ENCODE measurements around the gene GJD2.
A peak's percentile ranks its signal among the peaks of the same experiment; 100 is the strongest.

Gene GJD2

GRCh38 chr15:34773013-34773412, 18.2 kb upstream of the GJD2 start:
- Histone ChIP-seq H3K36me3 (ENCODE audit: control insufficient read depth in 2 of 2, insufficient read depth in 2 of 2, low read length in 2 of 2) (no peaks in the 10 kb centered on the region), H3K9me3 (ENCODE audit: control insufficient read depth in 2 of 2, low read length in 2 of 2) (no peaks in the 10 kb centered on the region), H3K27ac (ENCODE audit: low read length) (no peak overlapping the region), H3K4me3 (ENCODE audit: low read length in 2 of 2) (no peak overlapping the region), H3K4me1 (ENCODE audit: control insufficient read depth, insufficient read depth, low read length) (no peaks in the 10 kb centered on the region), H3K27me3 (ENCODE audit: control insufficient read depth in 1 of 2, insufficient read depth in 2 of 2, low read length in 2 of 2) (peaks cover 0 to 2% of the 10 kb centered on the region in 2 donors), H3K9ac (ENCODE audit: low read length in 2 of 2) (no peak overlapping the region)

GRCh38 chr15:34772312-34772711, 17.5 kb upstream of the GJD2 start:
- peaks cover 0 to 2% of the 10 kb centered on the region in 2 donors for H3K27me3 ChIP-seq (ENCODE audit: control insufficient read depth in 1 of 2, insufficient read depth in 2 of 2, low read length in 2 of 2)
- no peak overlapping the region for H3K4me3 ChIP-seq (ENCODE audit: low read length in 2 of 2)
- no peaks in the 10 kb centered on the region for H3K36me3 ChIP-seq (ENCODE audit: control insufficient read depth in 2 of 2, insufficient read depth in 2 of 2, low read length in 2 of 2)
- no peaks in the 10 kb centered on the region for H3K4me1 ChIP-seq (ENCODE audit: control insufficient read depth, insufficient read depth, low read length)
- H3K27ac ChIP-seq (ENCODE audit: low read length): no peak overlapping the region
- no peaks in the 10 kb centered on the region for H3K9me3 ChIP-seq (ENCODE audit: control insufficient read depth in 2 of 2, low read length in 2 of 2)
- H3K9ac ChIP-seq (ENCODE audit: low read length in 2 of 2): no peak overlapping the region

GRCh38 chr15:34769711-34770110, 14.9 kb upstream of the GJD2 start:
- no peaks in the 10 kb centered on the region for H3K9me3 ChIP-seq (ENCODE audit: control insufficient read depth in 2 of 2, low read length in 2 of 2)
- no peaks in the 10 kb centered on the region for H3K4me1 ChIP-seq (ENCODE audit: control insufficient read depth, insufficient read depth, low read length)
- no peaks in the 10 kb centered on the region for H3K36me3 ChIP-seq (ENCODE audit: control insufficient read depth in 2 of 2, insufficient read depth in 2 of 2, low read length in 2 of 2)
- peaks cover 0 to 2% of the 10 kb centered on the region in 2 donors for H3K27me3 ChIP-seq (ENCODE audit: control insufficient read depth in 1 of 2, insufficient read depth in 2 of 2, low read length in 2 of 2)
- H3K27ac ChIP-seq (ENCODE audit: low read length): no peak overlapping the region
- no peak overlapping the region for H3K4me3 ChIP-seq (ENCODE audit: low read length in 2 of 2)
- no peak overlapping the region for H3K9ac ChIP-seq (ENCODE audit: low read length in 2 of 2)

GRCh38 chr15:34768530-34768929, 13.7 kb upstream of the GJD2 start:
- Histone ChIP-seq H3K27me3 (ENCODE audit: control insufficient read depth in 1 of 2, insufficient read depth in 2 of 2, low read length in 2 of 2) (peaks cover 0 to 2% of the 10 kb centered on the region in 2 donors), H3K9me3 (ENCODE audit: control insufficient read depth in 2 of 2, low read length in 2 of 2) (no peaks in the 10 kb centered on the region), H3K9ac (ENCODE audit: low read length in 2 of 2) (no peak overlapping the region), H3K27ac (ENCODE audit: low read length) (no peak overlapping the region), H3K36me3 (ENCODE audit: control insufficient read depth in 2 of 2, insufficient read depth in 2 of 2, low read length in 2 of 2) (no peaks in the 10 kb centered on the region), H3K4me1 (ENCODE audit: control insufficient read depth, insufficient read depth, low read length) (no peaks in the 10 kb centered on the region), H3K4me3 (ENCODE audit: low read length in 2 of 2) (no peak overlapping the region)

GRCh38 chr15:34765741-34766140, 10.9 kb upstream of the GJD2 start:
- Histone ChIP-seq H3K27ac (ENCODE audit: low read length) (no peak overlapping the region), H3K4me1 (ENCODE audit: control insufficient read depth, insufficient read depth, low read length) (no peaks in the 10 kb centered on the region), H3K9me3 (ENCODE audit: control insufficient read depth in 2 of 2, low read length in 2 of 2) (no peaks in the 10 kb centered on the region), H3K27me3 (ENCODE audit: control insufficient read depth in 1 of 2, insufficient read depth in 2 of 2, low read length in 2 of 2) (peaks cover 0 to 2% of the 10 kb centered on the region in 2 donors), H3K36me3 (ENCODE audit: control insufficient read depth in 2 of 2, insufficient read depth in 2 of 2, low read length in 2 of 2) (no peaks in the 10 kb centered on the region), H3K9ac (ENCODE audit: low read length in 2 of 2) (no peak overlapping the region), H3K4me3 (ENCODE audit: low read length in 2 of 2) (no peak overlapping the region)

- no peak overlapping the region for H3K4me3 ChIP-seq (ENCODE audit: low read length in 2 of 2)
- no peaks in the 10 kb centered on the region for H3K4me1 ChIP-seq (ENCODE audit: control insufficient read depth, insufficient read depth, low read length)
- peaks cover 0 to 4% of the 10 kb centered on the region in 2 donors for H3K27me3 ChIP-seq (ENCODE audit: control insufficient read depth in 1 of 2, insufficient read depth in 2 of 2, low read length in 2 of 2)
- H3K36me3 ChIP-seq (ENCODE audit: control insufficient read depth in 2 of 2, insufficient read depth in 2 of 2, low read length in 2 of 2): no peaks in the 10 kb centered on the region
- no peak overlapping the region for H3K27ac ChIP-seq (ENCODE audit: low read length)
- no peaks in the 10 kb centered on the region for H3K9me3 ChIP-seq (ENCODE audit: control insufficient read depth in 2 of 2, low read length in 2 of 2)
- H3K9ac ChIP-seq (ENCODE audit: low read length in 2 of 2): no peak overlapping the region
Observed at GRCh38 chr15:34760909-34761308, 6.1 kb upstream of the GJD2 start.

- Histone ChIP-seq H3K4me3 (ENCODE audit: low read length in 2 of 2) (no peak overlapping the region), H3K9ac (ENCODE audit: low read length in 2 of 2) (no peak overlapping the region), H3K36me3 (ENCODE audit: control insufficient read depth in 2 of 2, insufficient read depth in 2 of 2, low read length in 2 of 2) (no peaks in the 10 kb centered on the region), H3K27ac (ENCODE audit: low read length) (no peak overlapping the region), H3K9me3 (ENCODE audit: control insufficient read depth in 2 of 2, low read length in 2 of 2) (no peaks in the 10 kb centered on the region), H3K4me1 (ENCODE audit: control insufficient read depth, insufficient read depth, low read length) (peaks cover under 1% of the 10 kb centered on the region), H3K27me3 (ENCODE audit: control insufficient read depth in 1 of 2, insufficient read depth in 2 of 2, low read length in 2 of 2) (peaks cover 8 to 13% of the 10 kb centered on the region in 2 donors)
Observed at GRCh38 chr15:34759992-34760391, 5.2 kb upstream of the GJD2 start.

GRCh38 chr15:34759347-34759746, 4.5 kb upstream of the GJD2 start:
- no peaks in the 10 kb centered on the region for H3K9me3 ChIP-seq (ENCODE audit: control insufficient read depth in 2 of 2, low read length in 2 of 2)
- no peak overlapping the region for H3K9ac ChIP-seq (ENCODE audit: low read length in 2 of 2)
- peaks cover 7% of the 10 kb centered on the region for H3K4me1 ChIP-seq (ENCODE audit: control insufficient read depth, insufficient read depth, low read length)
- no peaks in the 10 kb centered on the region for H3K36me3 ChIP-seq (ENCODE audit: control insufficient read depth in 2 of 2, insufficient read depth in 2 of 2, low read length in 2 of 2)
- no peak overlapping the region for H3K4me3 ChIP-seq (ENCODE audit: low read length in 2 of 2)
- H3K27ac ChIP-seq (ENCODE audit: low read length): no peak overlapping the region
- H3K27me3 ChIP-seq (ENCODE audit: control insufficient read depth in 1 of 2, insufficient read depth in 2 of 2, low read length in 2 of 2): peaks cover 10 to 19% of the 10 kb centered on the region in 2 donors

GRCh38 chr15:34757262-34757661, 2.5 kb upstream of the GJD2 start:
- Histone ChIP-seq H3K4me3 (ENCODE audit: low read length in 2 of 2) (no peak overlapping the region), H3K27me3 (ENCODE audit: control insufficient read depth in 1 of 2, insufficient read depth in 2 of 2, low read length in 2 of 2) (peaks cover 29 to 34% of the 10 kb centered on the region in 2 donors), H3K36me3 (ENCODE audit: control insufficient read depth in 2 of 2, insufficient read depth in 2 of 2, low read length in 2 of 2) (no peaks in the 10 kb centered on the region)

GRCh38 chr15:34755419-34755773, 598 bp upstream of the GJD2 start:
- no peak overlapping the region for H3K9ac ChIP-seq (ENCODE audit: low read length in 2 of 2)
- peaks cover 34 to 36% of the 10 kb centered on the region in 2 donors for H3K27me3 ChIP-seq (ENCODE audit: control insufficient read depth in 1 of 2, insufficient read depth in 2 of 2, low read length in 2 of 2)
- no peaks in the 10 kb centered on the region for H3K36me3 ChIP-seq (ENCODE audit: control insufficient read depth in 2 of 2, insufficient read depth in 2 of 2, low read length in 2 of 2)
- peaks cover 9% of the 10 kb centered on the region for H3K4me1 ChIP-seq (ENCODE audit: control insufficient read depth, insufficient read depth, low read length)
- H3K4me3 ChIP-seq (ENCODE audit: low read length in 2 of 2): peak overlapping the region in 1 of 2 donors; percentile 47
- H3K27ac ChIP-seq (ENCODE audit: low read length): no peak overlapping the region
- peaks cover 0 to 3% of the 10 kb centered on the region in 2 donors for H3K9me3 ChIP-seq (ENCODE audit: control insufficient read depth in 2 of 2, low read length in 2 of 2)

More at GRCh38 chr15:34757262-34757661, 2.5 kb upstream of the GJD2 start:
- Histone ChIP-seq H3K9ac (ENCODE audit: low read length in 2 of 2) (no peak overlapping the region), H3K27ac (ENCODE audit: low read length) (no peak overlapping the region), H3K9me3 (ENCODE audit: control insufficient read depth in 2 of 2, low read length in 2 of 2) (peaks cover 0 to under 1% of the 10 kb centered on the region in 2 donors), H3K4me1 (ENCODE audit: control insufficient read depth, insufficient read depth, low read length) (peaks cover 9% of the 10 kb centered on the region)

GRCh38 chr15:34754171-34754601, 612 bp downstream of the GJD2 start:
- H3K9me3 ChIP-seq (ENCODE audit: control insufficient read depth in 2 of 2, low read length in 2 of 2): peaks cover 0 to 3% of the 10 kb centered on the region in 2 donors
- no peak overlapping the region for H3K27ac ChIP-seq (ENCODE audit: low read length)
- no peaks in the 10 kb centered on the region for H3K36me3 ChIP-seq (ENCODE audit: control insufficient read depth in 2 of 2, insufficient read depth in 2 of 2, low read length in 2 of 2)
- H3K4me3 ChIP-seq (ENCODE audit: low read length in 2 of 2): peak overlapping the region in 1 of 2 donors; percentile 47
- H3K27me3 ChIP-seq (ENCODE audit: control insufficient read depth in 1 of 2, insufficient read depth in 2 of 2, low read length in 2 of 2): peaks cover 34 to 36% of the 10 kb centered on the region in 2 donors
- H3K9ac ChIP-seq (ENCODE audit: low read length in 2 of 2): no peak overlapping the region
- H3K4me1 ChIP-seq (ENCODE audit: control insufficient read depth, insufficient read depth, low read length): peaks cover 9% of the 10 kb centered on the region

All from stomach smooth muscle (tissue), 2 donors.